Measurements from ENCODE around the gene NKAIN2.
A peak's percentile ranks its signal among the peaks of the same experiment; 100 is the strongest.

GRCh38 chr6:124798942-124799496, 995.4 kb downstream of the NKAIN2 start:
- TF ChIP-seq JUND (IDR thresholded peaks at IDR 0.05) (no peak), POLR2A (IDR thresholded peaks at IDR 0.05; ENCODE audit: borderline replicate concordance, extremely low read depth, insufficient read depth, insufficient read length) (no peak), EZH2phosphoT487 (IDR thresholded peaks at IDR 0.05; ENCODE audit: borderline replicate concordance) (no peak), CTCF (IDR thresholded peaks at IDR 0.05 in 2 of 3, conservative IDR thresholded peaks at IDR 0.05 in 1 of 3; ENCODE audit: borderline replicate concordance in 1 of 3, insufficient read depth in 1 of 3, low read depth in 2 of 3, low read length in 2 of 3) (peak in 1 of 3 experiments; percentile 30; a peak in 2 of 6 replicates), ELF1 (IDR thresholded peaks at IDR 0.05; ENCODE audit: borderline replicate concordance, low read depth) (no peak), MAX (IDR thresholded peaks at IDR 0.05) (no peak), CEBPB (IDR thresholded peaks at IDR 0.05; ENCODE audit: low read depth) (no peak), EZH2 (IDR thresholded peaks at IDR 0.05) (no peak), REST (IDR thresholded peaks at IDR 0.05; ENCODE audit: low read depth) (no peak), ZBTB33 (IDR thresholded peaks at IDR 0.05; ENCODE audit: extremely low read depth, insufficient replicate concordance, low read length) (no peak), POLR2AphosphoS5 (IDR thresholded peaks at IDR 0.05; ENCODE audit: low read depth, low read length) (no peak), SP1 (IDR thresholded peaks at IDR 0.05; ENCODE audit: low read depth) (no peak), ATF3 (IDR thresholded peaks at IDR 0.05) (no peak)
